HCEC 1CT (cell line): ENCODE data around the gene DPP10.

Source experiments
- DNase-seq: peaks from one replicate; pipeline ENCODE4 v3.0.0-alpha.2; 2017

DPP10 gene

DNA sequence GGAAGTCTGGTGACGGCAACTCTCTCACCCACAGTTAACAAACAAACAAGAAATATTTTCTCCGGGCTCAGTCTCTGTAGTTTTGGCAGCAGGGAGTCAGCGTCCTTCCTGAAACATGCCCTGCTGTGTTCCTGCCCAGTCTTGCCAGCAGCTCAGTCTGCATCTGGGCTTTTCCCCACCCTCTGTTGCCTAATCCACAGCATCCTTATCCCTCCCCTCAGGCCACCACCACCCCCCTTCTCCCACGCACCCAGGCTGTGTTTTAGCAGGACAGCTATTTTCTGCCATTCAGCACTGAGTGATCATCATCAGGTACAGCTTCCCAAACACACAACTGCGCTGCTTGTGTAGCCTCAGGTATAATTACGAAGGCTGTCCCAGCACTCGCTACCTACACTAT lies 168.2 kb downstream of the DPP10 start:
- no peak for DNase-seq

DNA sequence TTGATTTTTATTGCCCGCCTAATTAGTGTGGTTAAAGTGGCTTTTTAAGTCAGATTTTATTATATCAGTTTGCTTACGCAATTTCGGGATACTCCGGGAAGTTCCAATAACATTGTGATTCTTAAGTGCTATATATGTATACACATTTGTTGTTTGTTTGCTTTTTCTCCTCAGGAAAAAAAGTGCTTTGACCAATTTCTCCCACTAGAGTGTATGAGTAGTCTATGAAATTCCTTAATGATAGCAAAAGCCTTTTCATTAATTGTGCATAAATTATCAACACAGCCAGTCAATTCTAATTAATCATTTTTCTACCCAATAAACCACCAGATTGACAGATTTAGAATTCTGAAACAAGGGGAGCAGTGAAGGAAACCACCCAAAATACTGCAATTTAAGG lies 172.2 kb downstream of the DPP10 start:
- no peak for DNase-seq

DNA sequence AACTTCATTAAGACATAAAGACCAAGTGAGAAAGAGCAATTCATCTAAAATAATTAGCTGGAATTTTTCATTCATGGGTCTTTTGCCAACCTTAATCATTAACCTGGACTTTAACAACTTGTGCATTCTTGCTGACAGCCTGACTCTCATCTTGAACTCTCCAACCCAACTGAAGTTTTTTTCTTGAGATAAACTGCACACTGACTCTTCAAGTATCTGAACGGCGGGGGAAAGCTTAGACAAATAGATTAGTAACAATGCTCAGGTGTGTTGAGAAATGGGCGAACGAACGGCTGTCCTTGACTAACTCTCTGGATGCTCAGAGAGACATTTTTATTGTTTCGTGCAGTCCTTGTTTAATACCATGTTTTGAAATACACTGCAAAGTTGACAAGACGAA lies 186.0 kb downstream of the DPP10 start:
- DNase-seq, result no peak

DNA sequence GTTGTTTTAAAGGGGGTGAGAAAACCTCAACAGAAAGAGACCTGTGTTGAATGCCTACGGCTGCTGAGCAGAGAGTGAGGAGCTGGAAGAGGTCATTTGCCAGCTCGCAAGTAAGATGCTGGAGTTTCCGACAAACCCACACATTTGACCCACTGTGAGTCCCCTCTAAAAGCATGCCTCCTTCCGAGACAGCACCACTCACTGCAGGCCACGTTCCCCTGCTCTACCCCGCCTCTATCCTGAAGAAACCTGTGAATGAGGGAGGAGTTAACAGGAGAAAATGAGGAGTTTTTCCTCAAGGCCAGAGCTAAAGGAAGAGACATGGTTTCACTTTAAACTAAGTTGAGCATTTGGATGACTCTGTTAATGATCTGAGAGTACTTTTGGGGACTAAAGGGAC lies 188.7 kb downstream of the DPP10 start:
- DNase-seq, result no peak

DNA sequence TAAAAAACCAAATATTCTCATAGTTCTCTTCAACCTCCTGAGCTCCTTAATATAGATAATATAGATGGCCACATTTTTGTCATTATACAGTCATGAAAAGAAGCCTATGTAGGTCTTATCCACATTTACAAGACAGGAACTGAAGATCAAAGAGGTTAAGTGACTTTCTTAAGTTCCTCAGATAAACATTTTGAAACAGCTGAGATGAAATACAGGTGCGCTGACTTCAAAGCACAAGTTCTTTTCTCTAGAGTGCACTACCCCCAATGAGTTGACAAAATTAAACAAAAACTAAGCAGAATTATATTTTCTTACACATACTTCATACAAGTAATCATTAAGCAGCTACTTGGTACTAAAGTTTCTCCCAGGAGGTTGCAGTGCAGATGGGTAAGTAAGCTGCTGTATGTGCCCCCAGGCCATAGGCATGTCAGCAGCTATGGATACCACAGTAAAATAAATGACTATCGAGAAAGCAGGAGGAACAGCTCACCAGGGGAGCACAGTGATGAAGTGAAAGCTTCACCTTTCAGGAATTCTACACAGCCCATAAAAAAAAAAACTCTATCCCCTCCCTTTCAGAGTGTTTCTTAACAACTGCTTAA lies 199.8 kb downstream of the DPP10 start:
- no peak for DNase-seq

DNA sequence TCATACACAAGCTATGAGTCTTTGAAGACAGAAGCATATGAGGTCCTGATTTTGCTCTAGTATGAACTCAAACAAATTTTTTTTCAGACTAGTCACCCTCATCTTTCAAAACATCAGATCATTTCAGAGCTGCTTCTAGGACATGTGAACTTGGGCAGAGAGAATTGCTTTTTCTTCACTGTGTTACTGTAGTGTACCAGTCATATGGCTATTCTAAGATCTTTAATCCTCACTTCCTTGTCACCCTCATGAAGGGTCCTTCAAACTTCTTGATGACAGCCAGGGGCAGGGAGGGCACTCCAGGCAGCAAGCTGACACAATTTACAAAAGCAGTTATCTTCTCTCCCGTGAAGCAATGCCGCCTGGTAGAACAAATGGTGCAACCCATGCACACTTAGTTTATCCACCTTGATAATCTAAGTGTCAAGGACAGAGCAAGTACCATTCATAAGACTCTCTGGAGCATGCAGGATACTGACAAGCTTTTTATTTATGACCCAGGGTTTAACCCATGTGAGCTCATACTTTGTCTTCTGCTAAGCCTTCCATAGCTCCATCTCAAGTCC lies 200.6 kb downstream of the DPP10 start:
- DNase-seq, result no peak

DNA sequence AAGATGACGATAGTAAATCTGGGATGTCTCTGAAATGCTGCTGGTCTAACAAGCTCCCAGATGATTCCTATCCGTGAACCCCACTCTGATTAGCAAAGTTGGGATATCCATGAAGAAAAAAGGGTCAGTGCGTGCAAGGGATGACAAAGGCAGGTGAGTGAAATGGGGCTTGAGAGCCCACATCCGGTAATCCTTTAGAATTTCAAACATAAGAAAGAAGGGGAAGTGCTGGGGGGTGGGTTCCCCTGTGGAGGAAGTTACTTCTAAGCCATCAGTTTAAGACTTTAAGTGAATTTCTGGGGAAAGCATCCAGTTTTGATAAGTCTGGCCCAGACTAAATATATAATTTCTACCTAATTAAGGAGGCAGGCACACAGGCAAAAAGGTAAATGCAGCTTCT lies 209.5 kb downstream of the DPP10 start:
- no peak for DNase-seq

DNA sequence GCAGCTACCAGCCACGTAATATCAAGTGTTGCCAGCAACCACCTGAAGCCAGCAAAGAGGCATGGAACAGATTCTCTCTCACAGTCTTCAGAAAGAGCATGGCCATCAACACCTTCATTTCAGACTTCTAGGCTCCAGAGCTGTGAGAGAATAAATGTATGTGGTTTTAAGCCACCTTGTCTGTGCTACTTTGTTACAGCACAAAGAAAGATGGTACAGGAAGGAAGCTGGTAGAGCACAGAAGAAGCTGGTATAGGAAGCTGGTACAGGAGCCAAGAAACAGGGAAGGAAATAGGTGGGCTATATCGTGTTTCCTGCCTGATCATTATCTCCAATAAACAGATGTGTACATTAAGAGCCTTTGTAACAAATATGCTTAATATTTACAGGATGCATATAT lies 217.4 kb downstream of the DPP10 start:
- no peak for DNase-seq

DNA sequence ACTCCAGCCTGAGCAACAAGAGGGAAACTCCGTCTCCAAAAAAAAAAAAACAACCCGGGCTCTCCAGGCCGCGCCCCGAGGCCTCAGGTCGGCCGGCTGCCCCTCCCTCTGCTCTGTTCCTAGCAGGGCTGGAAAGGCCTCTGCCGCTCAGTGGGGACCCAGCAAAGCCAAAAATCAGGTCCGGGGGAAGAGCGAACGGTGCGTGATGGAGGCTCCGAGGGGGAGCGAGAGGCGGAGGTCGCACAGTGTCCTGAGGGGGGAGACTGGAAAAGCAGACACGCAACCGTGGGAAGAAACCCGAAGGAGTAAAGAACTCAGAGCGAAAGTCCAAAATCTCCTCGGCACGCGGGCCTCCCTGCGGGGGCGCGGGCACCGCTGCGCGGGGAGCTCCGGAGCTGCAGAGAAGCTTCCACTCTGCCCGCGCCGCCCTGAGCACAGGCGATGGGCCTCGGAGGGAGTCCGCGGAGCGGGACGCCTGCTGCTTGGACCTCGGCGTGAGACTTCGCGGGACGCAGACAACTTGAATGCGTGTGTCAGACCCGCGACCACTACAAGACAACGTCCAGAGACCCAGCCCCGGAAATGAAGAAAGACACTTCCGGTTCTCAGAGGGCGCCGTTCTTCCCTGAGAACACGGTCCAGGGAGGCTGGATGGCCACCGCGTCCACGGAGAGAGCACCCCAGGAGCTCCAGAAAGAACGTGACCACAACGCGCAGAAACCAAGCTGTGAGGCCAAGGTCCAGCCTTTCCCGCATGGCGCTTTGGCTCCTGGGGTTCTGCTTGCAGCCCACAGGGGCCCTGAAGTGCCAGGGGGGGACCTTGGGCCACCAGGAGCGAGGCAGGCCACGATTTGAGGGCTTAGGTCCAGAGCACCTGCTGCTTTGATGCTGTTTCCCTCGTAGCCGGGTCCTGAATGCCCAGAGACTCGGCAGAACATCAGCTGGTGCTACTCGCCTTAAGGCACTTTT lies 219.8 kb downstream of the DPP10 start:
- DNase-seq, result no peak

DNA sequence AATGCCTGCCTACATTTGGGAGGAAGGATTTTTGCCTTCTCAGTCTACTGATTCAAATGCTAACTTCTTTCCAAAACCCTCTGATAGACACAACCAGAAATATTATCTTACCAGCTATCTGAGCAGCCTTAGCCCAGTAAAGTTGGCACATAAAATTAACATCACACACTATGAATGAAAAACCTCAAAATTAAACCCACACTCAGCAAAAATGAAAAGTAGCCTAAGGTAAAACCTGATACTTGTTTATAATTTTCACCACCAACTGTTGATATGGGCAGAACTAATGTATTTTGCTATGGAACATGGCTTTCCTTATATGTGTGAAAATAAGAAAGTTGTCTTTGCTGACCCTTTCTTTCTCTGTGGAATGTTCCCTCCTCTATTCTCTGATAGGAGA lies 226.0 kb downstream of the DPP10 start:
- no peak for DNase-seq

DNA sequence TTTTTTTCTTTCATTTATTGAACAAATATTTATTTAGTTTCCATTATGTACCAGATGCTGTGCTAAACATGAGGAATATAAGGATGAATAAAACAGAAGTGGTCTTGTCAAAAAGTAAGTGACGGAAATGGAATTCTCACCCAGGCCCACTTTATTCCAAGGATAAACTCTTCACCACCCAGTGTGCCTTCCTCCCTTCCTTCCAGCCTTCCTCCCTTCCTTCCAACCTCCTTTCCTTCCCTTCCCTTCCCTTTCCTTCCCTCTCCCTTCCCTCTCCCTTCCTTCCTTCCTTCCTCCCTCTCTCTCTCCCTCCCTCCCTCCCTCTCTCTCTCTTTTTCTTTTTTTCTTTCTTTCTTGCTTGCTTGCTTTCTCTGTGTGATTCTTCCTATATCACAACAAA lies 240.8 kb downstream of the DPP10 start:
- no peak for DNase-seq

DNA sequence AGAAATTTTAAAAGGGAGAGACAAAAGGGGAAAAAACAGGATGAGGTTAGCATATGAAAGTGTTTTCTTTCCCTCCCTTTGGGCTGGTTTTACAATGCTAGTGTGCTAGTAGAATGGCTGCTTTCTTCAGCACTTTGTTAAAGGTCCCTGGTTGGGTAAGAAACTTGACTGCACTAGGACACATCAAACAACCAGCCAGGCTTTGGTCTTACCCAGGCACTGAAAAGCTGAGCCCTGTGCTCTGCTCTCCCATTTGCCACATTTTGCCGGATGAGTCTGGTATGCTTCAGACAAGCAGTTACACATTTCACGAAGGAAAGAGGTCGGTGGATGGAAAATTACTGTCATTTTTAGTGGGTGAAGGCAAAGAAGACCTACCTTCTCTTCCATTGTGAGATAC lies 242.0 kb downstream of the DPP10 start:
- DNase-seq, result no peak

DNA sequence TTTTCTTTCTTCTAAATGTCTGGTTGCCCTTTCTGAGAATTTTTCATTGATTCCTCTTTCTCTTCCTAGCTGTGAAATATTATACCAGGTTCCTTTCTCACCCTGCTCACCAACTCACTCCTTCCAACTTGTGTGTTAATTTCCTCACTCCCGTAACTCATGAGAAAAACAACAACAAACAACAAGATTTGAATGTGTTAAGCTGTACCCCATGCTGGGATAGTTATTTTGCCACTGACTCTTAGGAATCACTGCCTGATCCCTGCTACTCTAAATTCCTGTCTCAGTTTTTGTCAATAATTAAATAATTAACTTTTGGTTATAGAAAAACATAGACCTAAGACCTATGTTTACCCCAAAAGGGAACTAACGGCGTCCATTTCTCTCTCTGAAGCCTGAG lies 242.7 kb downstream of the DPP10 start:
- DNase-seq, result no peak

DNA sequence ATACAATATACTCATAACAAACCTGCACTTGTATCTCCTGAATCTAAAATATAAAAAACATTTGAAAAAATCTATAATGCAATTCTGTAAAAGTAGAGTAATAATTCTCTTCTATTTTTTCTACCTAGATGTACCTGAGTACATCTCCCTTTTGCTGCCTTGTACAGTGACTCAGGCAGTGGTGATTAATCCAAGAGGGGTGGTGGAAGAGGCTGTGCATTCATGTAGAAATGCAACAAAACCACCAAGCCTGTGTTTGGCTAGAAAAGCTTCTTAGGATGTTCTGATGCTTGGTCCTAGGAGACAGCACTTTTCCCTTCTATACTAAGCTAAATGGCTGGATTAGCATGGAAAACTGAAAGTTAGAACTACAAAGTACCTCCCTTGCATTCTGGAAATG lies 245.8 kb downstream of the DPP10 start:
- DNase-seq, result no peak

DNA sequence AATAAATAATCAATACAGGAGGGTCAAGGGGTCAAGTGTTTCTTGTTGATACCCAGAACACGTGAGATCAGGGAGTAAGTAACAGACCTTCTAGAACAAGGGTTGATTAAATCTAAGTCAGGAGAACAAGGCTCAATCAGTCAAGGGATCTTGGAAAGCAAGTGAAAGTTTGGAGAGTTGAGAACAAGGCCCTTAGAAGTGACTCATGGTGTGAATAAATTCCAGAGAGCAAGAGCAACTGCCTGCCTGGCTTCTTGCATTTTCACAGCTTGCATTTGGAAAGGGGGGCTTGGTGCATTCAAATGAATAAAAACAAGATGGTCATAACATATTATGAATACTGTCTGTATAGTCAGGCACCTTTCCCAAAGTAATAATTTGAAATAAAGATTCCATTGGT lies 256.1 kb downstream of the DPP10 start:
- no peak for DNase-seq

DNA sequence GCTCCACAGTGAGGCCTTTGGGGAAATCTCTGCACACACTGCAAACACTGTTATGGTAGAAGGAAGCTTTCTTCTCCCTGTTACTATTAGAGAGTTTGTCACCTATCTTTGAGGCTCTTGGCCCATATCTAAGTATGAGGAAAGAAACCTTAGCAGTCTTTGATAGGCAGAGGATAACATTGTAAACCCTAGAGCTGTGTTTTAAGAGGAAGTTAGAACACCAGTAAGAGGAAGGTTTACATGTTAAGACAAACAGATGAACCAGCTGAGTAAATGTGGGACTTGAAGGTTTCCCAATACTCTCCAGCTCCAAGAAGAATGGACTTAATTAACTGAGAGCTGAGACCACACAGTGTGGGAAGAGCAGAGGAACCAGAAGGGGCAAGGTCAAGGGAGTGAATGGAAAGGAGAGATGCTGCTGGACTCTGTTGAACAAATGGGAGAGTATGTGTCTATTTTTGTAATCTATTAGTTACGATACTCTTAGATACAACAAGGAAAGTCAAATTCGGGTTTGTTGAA lies 257.0 kb downstream of the DPP10 start:
- no peak for DNase-seq

DNA sequence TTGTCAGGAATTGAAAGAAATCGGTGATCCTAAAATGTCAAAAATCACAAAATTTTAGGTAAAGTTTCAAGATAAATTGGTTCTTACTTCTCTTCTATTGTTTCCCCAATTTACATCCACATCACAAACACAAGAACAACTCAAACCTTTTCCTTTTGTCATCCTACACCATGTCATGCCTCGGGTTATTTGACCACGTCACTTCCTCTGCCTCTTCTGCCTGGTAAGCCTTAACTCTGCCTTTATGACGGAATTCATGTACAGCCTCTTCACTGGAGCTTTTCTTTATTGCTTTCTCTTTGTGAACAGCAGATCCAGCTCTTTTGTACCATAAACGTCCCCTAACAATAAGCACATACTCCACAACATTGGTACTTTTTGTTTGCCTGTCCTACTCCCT lies 258.0 kb downstream of the DPP10 start:
- no peak for DNase-seq

DNA sequence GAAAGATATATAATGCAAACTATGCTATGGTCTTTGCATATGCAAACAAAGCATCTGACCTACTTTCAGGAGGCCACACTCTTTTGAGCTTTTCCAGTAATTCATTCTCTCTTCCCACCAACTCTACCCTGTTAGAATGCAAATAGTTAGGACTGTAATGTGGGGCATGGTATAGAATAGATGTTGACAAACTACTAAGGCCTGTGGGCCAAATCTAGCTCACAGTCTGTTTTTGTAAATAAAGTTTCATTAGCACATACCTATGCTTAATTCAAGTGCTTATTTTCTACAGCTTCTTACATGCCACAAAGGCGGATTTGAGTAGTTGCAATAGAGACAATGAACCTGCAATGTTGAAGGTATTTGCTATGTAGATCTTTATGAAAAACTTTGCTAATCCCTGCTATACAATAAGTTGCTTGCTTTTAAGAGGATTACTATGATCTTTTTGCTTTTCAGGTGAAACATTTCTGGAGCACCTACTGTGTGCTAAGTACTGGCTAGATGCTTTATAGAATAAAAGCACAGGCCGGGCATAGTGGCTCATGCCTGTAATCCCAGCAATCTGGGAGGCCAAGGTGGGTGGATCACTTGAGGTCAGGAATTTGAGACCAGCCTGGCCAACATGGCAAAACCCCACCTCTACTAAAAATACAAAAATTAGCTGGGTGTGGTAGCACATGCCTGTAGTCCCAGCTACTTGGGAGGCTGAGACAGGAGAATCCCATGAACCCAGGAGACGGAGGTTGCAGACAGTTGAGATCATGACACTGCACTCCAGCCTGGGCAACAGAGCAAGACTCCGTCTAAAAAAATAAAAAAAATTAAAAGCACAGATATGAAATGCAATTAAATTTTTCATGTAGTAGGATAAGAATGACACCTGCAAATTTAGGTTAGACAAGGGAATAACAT lies 267.8 kb downstream of the DPP10 start:
- no peak for DNase-seq

DNA sequence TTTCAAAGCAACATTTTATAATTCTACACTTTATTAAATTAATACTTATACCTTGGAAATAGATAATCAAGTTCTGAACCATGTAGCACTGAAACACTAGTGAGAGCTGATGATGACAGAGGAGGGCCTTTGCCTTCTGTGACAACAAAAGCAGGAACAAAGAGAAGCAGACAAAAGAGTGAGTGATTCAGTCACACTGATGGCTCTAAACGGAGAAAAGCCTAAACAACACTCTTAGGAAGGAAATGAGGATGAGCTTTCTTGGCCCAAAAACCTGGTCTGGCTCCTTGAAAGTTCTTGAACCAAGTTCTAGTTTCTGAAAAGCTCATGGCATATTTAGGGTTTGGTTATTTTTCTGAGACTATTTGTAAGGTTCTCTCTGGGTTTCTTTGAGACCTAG lies 271.9 kb downstream of the DPP10 start:
- DNase-seq, result no peak

DNA sequence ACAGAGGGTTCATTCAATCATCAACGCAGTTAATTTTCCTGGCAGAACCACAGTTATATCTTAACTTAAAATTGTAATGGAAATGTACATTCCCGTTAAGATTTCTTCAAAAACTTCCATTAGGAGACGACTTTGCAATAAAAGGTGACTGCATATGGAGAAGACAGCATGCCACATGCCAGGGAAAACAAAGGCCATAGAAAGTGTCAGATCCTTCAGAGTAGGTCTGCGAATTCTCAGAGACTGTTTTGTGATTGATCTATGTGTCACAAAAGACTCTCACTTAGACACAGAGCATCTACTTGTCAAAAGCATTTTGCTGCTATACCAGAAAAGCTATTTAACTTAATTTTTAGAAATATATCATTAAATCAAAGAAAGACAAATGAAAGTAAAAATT lies 274.6 kb downstream of the DPP10 start:
- DNase-seq, result no peak

DNA sequence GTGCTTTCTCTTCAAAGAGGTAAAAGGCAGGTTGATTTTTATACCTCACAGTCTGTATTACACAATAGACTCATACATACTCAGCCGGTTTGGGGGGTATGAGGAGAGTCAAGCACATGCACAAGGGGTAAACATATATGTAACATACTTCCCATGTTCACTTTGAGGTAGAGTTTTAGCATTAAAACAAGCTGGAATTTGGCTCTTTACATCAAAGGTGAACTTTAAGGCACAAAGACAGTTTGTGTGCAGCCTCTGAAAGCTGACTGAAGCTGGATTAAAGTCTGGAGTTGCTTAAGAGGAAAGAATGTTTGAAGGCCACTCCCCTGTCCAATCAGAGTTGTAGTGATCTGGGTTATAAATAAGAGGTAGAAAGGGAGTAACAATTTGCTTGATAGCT lies 282.0 kb downstream of the DPP10 start:
- no peak for DNase-seq

DNA sequence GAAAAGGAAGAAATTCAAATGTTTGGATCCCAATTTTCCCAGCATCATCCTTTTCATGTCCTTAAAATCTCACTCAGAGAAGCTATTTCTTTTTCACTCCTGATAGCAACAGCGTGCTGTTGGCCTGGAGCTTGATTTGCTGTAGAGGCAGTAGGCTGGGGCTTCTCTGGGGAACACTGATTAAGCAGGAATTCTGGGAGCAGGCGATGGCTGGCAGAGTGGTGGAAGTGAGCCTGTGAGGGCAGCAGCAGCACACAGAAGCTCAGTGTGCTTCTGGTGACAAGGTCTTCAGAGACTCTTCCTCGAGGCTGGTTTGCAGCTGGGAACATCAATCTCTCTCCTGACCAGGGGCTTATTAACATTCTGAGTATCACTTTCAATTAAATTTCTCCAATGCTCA lies 284.6 kb downstream of the DPP10 start:
- DNase-seq, result no peak

DNA sequence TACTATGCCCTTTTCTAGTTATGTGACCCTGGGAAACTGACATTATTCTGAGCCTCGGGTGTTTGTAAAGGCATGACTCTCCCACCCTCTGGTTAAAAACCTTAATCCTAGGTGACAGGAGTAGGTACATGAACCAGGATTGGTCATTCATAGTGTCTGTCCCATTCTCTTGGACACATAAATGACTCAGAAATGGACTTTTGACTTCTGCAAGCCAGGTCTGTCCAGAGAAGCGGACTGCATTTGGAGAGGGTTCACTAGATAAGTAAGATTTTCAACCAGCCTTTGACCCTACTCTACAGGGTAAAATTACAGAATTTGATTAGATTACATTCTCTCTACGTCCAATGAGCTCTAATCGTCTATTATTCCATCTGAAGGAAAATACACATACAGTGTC lies 285.9 kb downstream of the DPP10 start:
- DNase-seq, result no peak
